Glutamatergic neuron (in vitro differentiated cells): ENCODE data around the gene SLC35E1. TPM values are rescaled to one million over a fixed set of nuclear protein-coding genes. Genes with fewer than 3 reads are reported as not detected.
"Not testable (repeated sequence)": the region's sequence is repeated elsewhere in the genome, so short reads cannot be mapped to it uniquely, and the experiment has no call there.

Experiments
- DNase-seq: peaks from one replicate; pipeline ENCODE4 v3.0.0; 2022
- H3K27ac Mint-ChIP-seq: one replicate; pipeline ENCODE4 v1.8.0; 2020; ENCODE audit warnings: mild to moderate bottlenecking, mixed read lengths, inconsistent platforms; ENCODE audit not compliant: unreplicated experiment
- H3K27me3 Mint-ChIP-seq: one replicate; pipeline ENCODE4 v1.8.0; 2020; ENCODE audit warnings: mild to moderate bottlenecking, moderate library complexity, mixed read lengths, inconsistent platforms; ENCODE audit not compliant: unreplicated experiment
- H3K36me3 Mint-ChIP-seq: one replicate; pipeline ENCODE4 v1.8.0; 2020; ENCODE audit warnings: mild to moderate bottlenecking, mixed read lengths, inconsistent platforms; ENCODE audit not compliant: unreplicated experiment
- H3K4me1 Mint-ChIP-seq: one replicate; pipeline ENCODE4 v1.8.0; 2020; ENCODE audit warnings: mild to moderate bottlenecking, low read depth, mixed read lengths, inconsistent platforms; ENCODE audit not compliant: unreplicated experiment
- H3K4me3 Mint-ChIP-seq: one replicate; pipeline ENCODE4 v1.8.0; 2020; ENCODE audit warnings: mild to moderate bottlenecking, mixed read lengths, inconsistent platforms; ENCODE audit not compliant: unreplicated experiment
- H3K9me3 Mint-ChIP-seq: one replicate; pipeline ENCODE4 v1.8.0; 2020; ENCODE audit warnings: mild to moderate bottlenecking, moderate library complexity, mixed read lengths, inconsistent platforms; ENCODE audit not compliant: unreplicated experiment
- total RNA-seq: library from RNA; stranded (reverse); fragmentation: NEBNext Ultra II Directional; extraction: Animal tissue kit (Norgen Biotek cat#: 25700); gene quantifications from one replicate; pipeline ENCODE4 v1.2.1, GENCODE V29; 2021; ENCODE audit not compliant: unreplicated experiment
- TF ChIP-seq, protein P1 (sequence below): fragments of 200-600 bp; sonication (generic); IDR thresholded peaks from one replicate; pipeline ENCODE4 v1.5.0; 2021; ENCODE audit not compliant: partially characterized antibody, unreplicated experiment

The SLC35E1 gene
- total RNA-seq, 1 donor from 2014 or later = 31.9 TPM

DNA sequence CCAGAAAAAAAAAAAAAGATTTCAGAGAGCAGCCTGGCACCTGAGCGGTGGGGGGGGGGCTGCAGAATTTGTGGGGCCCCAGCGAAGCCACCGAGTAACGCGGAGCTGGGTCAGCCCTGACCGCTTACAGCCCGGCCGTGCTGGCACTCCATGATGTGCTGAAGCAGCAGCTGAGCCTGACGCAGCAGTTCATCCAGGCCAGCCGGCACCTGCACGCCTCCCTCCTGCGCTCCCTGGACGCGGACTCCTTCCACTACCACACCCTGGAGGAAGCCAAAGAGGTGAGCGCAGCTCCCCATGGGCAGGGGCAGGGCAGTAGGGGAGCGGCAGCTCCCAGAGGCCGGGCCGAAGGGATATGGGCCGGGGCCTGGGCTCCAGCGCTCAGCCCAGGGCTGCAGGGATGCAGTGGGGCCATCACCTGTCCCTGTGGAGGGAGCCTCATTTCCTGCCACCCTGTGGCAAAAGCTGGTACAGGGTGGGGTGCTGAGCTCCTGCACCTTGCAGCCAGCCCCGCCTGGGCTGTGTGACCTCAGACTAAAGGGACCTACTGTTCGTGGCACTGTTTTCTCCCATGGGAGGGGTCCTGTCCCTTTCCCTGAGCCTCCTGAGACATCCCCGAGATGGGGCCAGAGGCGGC lies 57.7 kb downstream of the SLC35E1 start:
- TF ChIP-seq, protein P1, sequence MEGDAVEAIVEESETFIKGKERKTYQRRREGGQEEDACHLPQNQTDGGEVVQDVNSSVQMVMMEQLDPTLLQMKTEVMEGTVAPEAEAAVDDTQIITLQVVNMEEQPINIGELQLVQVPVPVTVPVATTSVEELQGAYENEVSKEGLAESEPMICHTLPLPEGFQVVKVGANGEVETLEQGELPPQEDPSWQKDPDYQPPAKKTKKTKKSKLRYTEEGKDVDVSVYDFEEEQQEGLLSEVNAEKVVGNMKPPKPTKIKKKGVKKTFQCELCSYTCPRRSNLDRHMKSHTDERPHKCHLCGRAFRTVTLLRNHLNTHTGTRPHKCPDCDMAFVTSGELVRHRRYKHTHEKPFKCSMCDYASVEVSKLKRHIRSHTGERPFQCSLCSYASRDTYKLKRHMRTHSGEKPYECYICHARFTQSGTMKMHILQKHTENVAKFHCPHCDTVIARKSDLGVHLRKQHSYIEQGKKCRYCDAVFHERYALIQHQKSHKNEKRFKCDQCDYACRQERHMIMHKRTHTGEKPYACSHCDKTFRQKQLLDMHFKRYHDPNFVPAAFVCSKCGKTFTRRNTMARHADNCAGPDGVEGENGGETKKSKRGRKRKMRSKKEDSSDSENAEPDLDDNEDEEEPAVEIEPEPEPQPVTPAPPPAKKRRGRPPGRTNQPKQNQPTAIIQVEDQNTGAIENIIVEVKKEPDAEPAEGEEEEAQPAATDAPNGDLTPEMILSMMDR = no peak
- Mint-ChIP-seq H3K27ac (no peak overlapping the region), H3K27me3 (peaks cover 1% of the 10 kb centered on the region), H3K4me1 (no peaks in the 10 kb centered on the region), H3K9me3 (no peaks in the 10 kb centered on the region), H3K36me3 (no peaks in the 10 kb centered on the region), H3K4me3 (no peak overlapping the region)
- no peak for DNase-seq

DNA sequence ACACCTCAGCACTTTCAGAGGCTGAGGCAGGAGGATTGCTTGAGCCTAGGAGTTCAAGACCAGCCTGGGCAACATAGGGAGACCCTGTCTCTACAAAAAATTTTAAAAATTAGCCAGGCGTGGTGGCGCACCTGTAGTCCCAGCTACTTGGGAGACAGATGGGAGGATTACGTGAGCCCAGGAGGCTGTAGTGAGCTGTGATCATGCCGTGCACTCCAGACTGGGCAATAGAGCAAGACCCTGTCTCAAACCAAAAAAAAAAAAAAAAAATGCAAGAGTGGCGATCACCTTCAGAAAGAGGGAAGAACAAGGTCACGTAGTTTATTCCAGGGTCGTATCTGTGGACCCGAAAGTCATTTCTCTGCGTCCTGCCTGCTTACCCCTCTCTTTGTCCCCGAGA lies 59.6 kb downstream of the SLC35E1 start:
- H3K36me3 Mint-ChIP-seq, H3K4me3 Mint-ChIP-seq, H3K27me3 Mint-ChIP-seq, H3K27ac Mint-ChIP-seq, H3K4me1 Mint-ChIP-seq, DNase-seq, H3K9me3 Mint-ChIP-seq: not testable (repeated sequence)

DNA sequence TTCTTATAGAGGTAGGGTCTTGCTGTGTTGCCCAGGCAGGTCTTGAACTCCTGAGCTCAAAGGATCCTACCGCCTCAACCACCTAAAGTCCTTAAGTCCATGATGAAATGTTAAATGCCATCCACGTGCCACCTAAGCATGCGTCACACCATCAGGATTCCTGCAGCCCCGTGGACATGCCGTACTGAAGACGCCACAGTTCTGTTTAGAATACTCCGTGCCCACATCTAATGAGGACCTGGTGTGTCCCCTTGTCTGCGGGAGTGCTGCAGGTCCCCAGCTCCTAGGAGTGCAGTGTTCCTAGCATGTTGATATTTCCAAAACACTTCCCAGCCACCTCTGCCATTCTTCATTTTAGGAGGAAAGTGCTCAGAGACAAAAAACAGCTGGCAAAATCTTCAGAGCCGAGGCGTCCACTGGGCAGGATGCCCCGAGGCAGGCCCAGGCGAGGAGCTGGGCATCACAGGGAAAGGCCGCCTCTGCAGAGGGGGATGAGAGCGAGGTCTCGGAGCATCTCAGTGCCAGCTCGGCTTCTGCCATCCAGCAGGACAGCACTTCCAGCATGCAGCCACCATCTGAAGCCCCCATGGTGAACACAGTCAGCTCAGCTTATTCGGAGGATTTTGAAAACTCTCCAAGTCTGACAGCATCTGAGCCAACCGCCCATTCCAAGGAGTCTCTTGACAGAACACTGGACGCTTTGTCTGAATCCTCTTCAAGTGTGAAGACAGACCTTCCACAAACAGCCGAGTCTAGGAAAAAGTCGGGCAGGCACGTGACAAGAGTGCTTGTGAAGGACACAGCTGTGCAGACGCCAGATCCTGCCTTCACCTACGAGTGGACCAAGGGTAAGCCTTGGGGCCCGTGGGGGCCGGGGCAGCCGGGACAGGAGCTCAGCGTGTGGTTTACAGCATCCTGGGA lies 62.8 kb downstream of the SLC35E1 start:
- DNase-seq = no peak
- Mint-ChIP-seq H3K9me3 (no peaks in the 10 kb centered on the region), H3K4me1 (no peaks in the 10 kb centered on the region), H3K36me3 (no peaks in the 10 kb centered on the region), H3K4me3 (no peak overlapping the region), H3K27me3 (no peaks in the 10 kb centered on the region), H3K27ac (no peak overlapping the region)
- TF ChIP-seq, protein P1 = no peak

DNA sequence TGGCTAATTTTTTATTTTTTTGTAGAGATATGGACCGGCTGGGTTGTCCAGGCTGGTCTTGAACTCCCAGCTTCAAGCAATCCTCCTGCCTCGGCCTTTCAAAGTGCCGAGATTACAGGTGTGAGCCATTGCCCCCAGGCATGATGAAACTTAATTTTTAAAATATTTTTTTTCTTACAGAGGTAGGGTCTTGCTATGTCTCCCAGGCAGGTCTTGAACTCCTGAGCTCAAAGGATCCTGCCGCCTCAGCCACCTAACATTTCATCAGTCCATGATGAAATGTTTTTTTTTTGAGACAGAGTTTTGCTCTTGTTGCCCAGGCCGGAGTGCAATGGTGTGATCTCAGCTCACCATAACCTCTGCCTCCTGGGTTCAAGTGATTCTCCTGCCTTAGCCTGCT lies 63.7 kb downstream of the SLC35E1 start:
- H3K4me3 Mint-ChIP-seq = no peak overlapping the region
- H3K36me3 Mint-ChIP-seq = no peaks in the 10 kb centered on the region
- H3K9me3 Mint-ChIP-seq = no peaks in the 10 kb centered on the region
- no peaks in the 10 kb centered on the region for H3K27me3 Mint-ChIP-seq
- H3K27ac Mint-ChIP-seq = no peak overlapping the region
- DNase-seq = no peak
- H3K4me1 Mint-ChIP-seq = no peaks in the 10 kb centered on the region
- TF ChIP-seq, protein P1 = no peak

DNA sequence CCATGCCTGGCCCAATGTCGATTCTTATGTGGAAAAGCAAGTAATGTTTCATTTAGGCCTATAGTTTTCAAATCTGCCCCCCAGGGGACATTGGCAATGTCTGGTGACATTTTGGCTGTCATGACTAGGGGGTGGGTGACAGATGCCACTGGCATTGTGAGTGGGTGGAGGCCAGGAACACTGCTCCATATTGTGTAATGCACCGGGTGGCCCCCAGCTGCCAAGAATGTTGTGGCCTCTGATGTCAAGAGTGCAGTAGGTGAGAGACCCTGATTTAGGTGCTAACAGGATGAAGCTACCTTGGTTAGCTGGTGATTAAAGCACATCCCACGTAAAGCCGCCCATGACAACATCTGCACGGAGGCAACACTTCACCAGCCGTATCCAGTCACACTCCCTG lies 65.3 kb downstream of the SLC35E1 start:
- DNase-seq = no peak
- H3K9me3 Mint-ChIP-seq = no peaks in the 10 kb centered on the region
- no peak overlapping the region for H3K27ac Mint-ChIP-seq
- TF ChIP-seq, protein P1 = no peak
- H3K4me3 Mint-ChIP-seq = no peak overlapping the region
- H3K36me3 Mint-ChIP-seq = no peaks in the 10 kb centered on the region
- no peaks in the 10 kb centered on the region for H3K4me1 Mint-ChIP-seq
- peaks cover 2% of the 10 kb centered on the region for H3K27me3 Mint-ChIP-seq

DNA sequence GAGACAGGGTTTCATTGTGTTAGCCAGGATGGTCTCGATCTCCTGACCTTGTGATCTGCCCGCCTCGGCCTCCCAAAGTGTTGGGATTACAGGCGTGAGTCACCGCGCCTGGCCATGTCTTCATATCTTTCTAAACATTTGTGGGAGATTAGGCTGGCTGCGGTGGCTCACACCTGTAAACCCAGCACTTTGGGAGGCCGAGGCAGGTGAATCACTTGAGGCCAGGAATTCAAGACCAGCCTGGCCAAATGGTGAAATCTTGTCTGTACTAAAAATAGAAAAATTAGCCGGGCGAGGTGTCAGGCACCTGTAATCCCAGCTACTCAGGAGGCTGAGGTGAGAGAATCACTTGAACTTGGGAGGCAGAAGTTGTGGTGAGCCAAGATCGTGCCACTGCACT lies 66.1 kb downstream of the SLC35E1 start:
- not testable (repeated sequence) for H3K9me3 Mint-ChIP-seq, H3K4me3 Mint-ChIP-seq, H3K27ac Mint-ChIP-seq, DNase-seq, H3K4me1 Mint-ChIP-seq, H3K27me3 Mint-ChIP-seq, H3K36me3 Mint-ChIP-seq
